ENCODE measurements around the gene TOR3A. TPM values are rescaled to one million over a fixed set of nuclear protein-coding genes. Genes with fewer than 3 reads are reported as not detected.

The TOR3A gene, protein sequence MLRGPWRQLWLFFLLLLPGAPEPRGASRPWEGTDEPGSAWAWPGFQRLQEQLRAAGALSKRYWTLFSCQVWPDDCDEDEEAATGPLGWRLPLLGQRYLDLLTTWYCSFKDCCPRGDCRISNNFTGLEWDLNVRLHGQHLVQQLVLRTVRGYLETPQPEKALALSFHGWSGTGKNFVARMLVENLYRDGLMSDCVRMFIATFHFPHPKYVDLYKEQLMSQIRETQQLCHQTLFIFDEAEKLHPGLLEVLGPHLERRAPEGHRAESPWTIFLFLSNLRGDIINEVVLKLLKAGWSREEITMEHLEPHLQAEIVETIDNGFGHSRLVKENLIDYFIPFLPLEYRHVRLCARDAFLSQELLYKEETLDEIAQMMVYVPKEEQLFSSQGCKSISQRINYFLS
- total RNA-seq (2016; rRNA removed; fragmentation: Illumina TruSeq; extraction: Trizol): 21.2 and 28.4 TPM in 2 replicates
- 7.9 and 11.8 TPM in 2 replicates for total RNA-seq (2016; cell fraction: cytosol; rRNA removed; fragmentation: Illumina TruSeq; extraction: Trizol; ENCODE audit: low read depth)
- 19.8 and 28.6 TPM in 2 replicates for total RNA-seq (2016; cell fraction: insoluble cytoplasmic fraction; rRNA removed; fragmentation: Illumina TruSeq; extraction: Trizol)
- 19.8 and 22.1 TPM in 2 replicates for total RNA-seq (2016; cell fraction: membrane; rRNA removed; fragmentation: Illumina TruSeq; extraction: Trizol)
- 31.0 and 31.1 TPM in 2 replicates for total RNA-seq (2016; cell fraction: nucleus; rRNA removed; fragmentation: Illumina TruSeq; extraction: Trizol)
- polyA plus RNA-seq (2011; rRNA removed): 14.7 and 19.0 TPM in 2 replicates
- 13.8 and 15.5 TPM in 2 replicates for polyA plus RNA-seq (2011; cell fraction: cytosol; rRNA removed)
- polyA plus RNA-seq (2011; cell fraction: nucleus; rRNA removed): 14.5 and 18.5 TPM in 2 replicates
- polyA plus RNA-seq (2012): 19.9 and 27.3 TPM in 2 replicates
- polyA plus RNA-seq (2016; cell fraction: cytosol; fragmentation: Illumina TruSeq; extraction: Trizol; ENCODE audit: low read depth): 9.2 and 13.1 TPM in 2 replicates
- 22.9 and 23.5 TPM in 2 replicates for polyA plus RNA-seq (2016; cell fraction: insoluble cytoplasmic fraction; fragmentation: Illumina TruSeq; extraction: Trizol; ENCODE audit: low read depth)
- 16.3 and 19.2 TPM in 2 replicates for polyA plus RNA-seq (2016; cell fraction: membrane; fragmentation: Illumina TruSeq; extraction: Trizol; ENCODE audit: low read depth)
- polyA plus RNA-seq (2016; cell fraction: nucleus; fragmentation: Illumina TruSeq; extraction: Trizol; ENCODE audit: insufficient read depth, low read depth): 57.8 and 63.2 TPM in 2 replicates
- polyA minus RNA-seq (2011; rRNA and poly(A)+ RNA removed; ENCODE audit: low replicate concordance): 37.3 and 96.0 TPM in 2 replicates
- 9.6 and 11.3 TPM in 2 replicates for polyA minus RNA-seq (2011; cell fraction: cytosol; rRNA and poly(A)+ RNA removed)
- polyA minus RNA-seq (2011; cell fraction: nucleus; rRNA and poly(A)+ RNA removed): 7.3 and 11.7 TPM in 2 replicates
- percentile 51 among the genes with signal in this experiment for Bru-seq, nascent RNA
- BruChase-seq, experiment 1, labeled RNA remaining after a 6-hour chase: percentile 69 among the genes with signal in this experiment
- BruChase-seq, experiment 2, labeled RNA remaining after a 2-hour chase: percentile 60 among the genes with signal in this experiment
- long read RNA-seq, experiment 1, transcript TOR3A-203 (6 exons, 2,724 nt): major isoform, 70 of 100 reads
- long read RNA-seq, experiment 1, partial matches to known transcripts: 11 of 100 reads
- long read RNA-seq, experiment 1, other reads (novel, unspliced or antisense): 19 of 100 reads
- long read RNA-seq, experiment 2, transcript TOR3A-203 (6 exons, 2,724 nt): major isoform, 69 of 98 reads
- long read RNA-seq, experiment 2, partial matches to known transcripts: 18 of 98 reads
- long read RNA-seq, experiment 2, other reads (novel, unspliced or antisense): 11 of 98 reads

GRCh38 chr1:179081687-179082332 is at the start of gene TOR3A:
Gene TOR3A, plus strand, starts transcription at chr1:179082070. Its CDS starts 59 bp downstream, at chr1:179082129.
- ATAC-seq (peak; percentile 91), FAIRE-seq (peak; percentile 52), DNase-seq (ENCODE audit: low spot score) (peak; percentile 81)
- Histone ChIP-seq H3K27ac (ENCODE audit: extremely low read length, insufficient read depth, low read length) (peak within 1 kb of the TSS; percentile 77), H3K27me3 (ENCODE audit: control insufficient read depth in 1 of 2, insufficient read depth in 2 of 2, low read length in 2 of 2) (no peaks in the 10 kb centered on the region), H3K4me1 (ENCODE audit: insufficient read depth, low read length) (peaks cover 39% of the 10 kb centered on the region), H2AFZ (ENCODE audit: low read length) (peak within 1 kb of the TSS; percentile 42), H3K36me3 (replicated peaks in 1 of 2; ENCODE audit: control insufficient read depth in 1 of 2, insufficient read depth in 2 of 2, low read length in 2 of 2) (peaks cover 1 to 8% of the 10 kb centered on the region in 2 experiments; a peak in 2 of 5 replicates), H3K9me3 (ENCODE audit: low read length) (no peaks in the 10 kb centered on the region), H4K20me1 (ENCODE audit: insufficient read depth, low read length) (no peaks in the 10 kb centered on the region), H3K4me3 (replicated peaks in 1 of 3; ENCODE audit: insufficient read depth in 1 of 3, low read depth in 2 of 3, low read length in 3 of 3) (peak within 1 kb of the TSS; percentile 58 to 86 (median 85)), H3K4me2 (ENCODE audit: low read depth, low read length) (peak within 1 kb of the TSS; percentile 96), H3K9ac (ENCODE audit: insufficient read depth, low read depth, low read length) (peak within 1 kb of the TSS; percentile 79), H3K79me2 (ENCODE audit: insufficient read depth, low read length) (peaks cover 16% of the 10 kb centered on the region)
- CTCF ChIA-PET (ENCODE audit: low intra/inter-chr PET ratio, low total read pairs): no interaction called here
- POLR2A ChIA-PET: interaction anchor here (0.8 to 3.2 kb wide), 5 partner anchors 10 to 212 kb away, joined by 3 to 20 read pairs (median 6); partner anchors contain the start of gene SOAT1
- no TSS peak for BruUV-seq (replicated peaks)
- WGBS (ENCODE audit: low lambda C conversion rate): 0% methylated on average over 4 of the region's 51 CpGs
- in situ Hi-C loops (cut with HindIII; ENCODE audit: extremely low pct_ligation_motif_present, low pct_unique_long_range_greater_than_20kb): loop anchor here (10.0 kb wide), 1 partner anchor 283 kb away; the partner anchor contains the start of gene AXDND1
- intact Hi-C loops (cut with micrococcal nuclease; ENCODE audit: unreplicated experiment): loop anchor here (1.0 to 2.0 kb wide), 2 partner anchors 23 to 113 kb away; no protein-coding TSS in a partner anchor
- 0 out of 2 replicates have a peak, but pooled peaks have one; percentile 16 for TF ChIP-seq NR2C2 (CRISPR knock-in tag; IDR thresholded peaks at IDR 0.05; ENCODE audit: borderline replicate concordance)
- TF ChIP-seq ZNF276 (CRISPR knock-in tag; IDR thresholded peaks at IDR 0.05; ENCODE audit: low read depth): peak; percentile 97
- no peak for TF ChIP-seq DDIT3 (CRISPR knock-in tag; IDR thresholded peaks at IDR 0.05)
- TF ChIP-seq, protein P1, sequence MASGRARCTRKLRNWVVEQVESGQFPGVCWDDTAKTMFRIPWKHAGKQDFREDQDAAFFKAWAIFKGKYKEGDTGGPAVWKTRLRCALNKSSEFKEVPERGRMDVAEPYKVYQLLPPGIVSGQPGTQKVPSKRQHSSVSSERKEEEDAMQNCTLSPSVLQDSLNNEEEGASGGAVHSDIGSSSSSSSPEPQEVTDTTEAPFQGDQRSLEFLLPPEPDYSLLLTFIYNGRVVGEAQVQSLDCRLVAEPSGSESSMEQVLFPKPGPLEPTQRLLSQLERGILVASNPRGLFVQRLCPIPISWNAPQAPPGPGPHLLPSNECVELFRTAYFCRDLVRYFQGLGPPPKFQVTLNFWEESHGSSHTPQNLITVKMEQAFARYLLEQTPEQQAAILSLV (CRISPR knock-in tag; IDR thresholded peaks at IDR 0.05; ENCODE audit: borderline replicate concordance): 0 out of 2 replicates have a peak, but pooled peaks have one; percentile 22
- peak; percentile 71; the same call in 1 of the 2 replicates for TF ChIP-seq KLF6 (CRISPR knock-in tag; IDR thresholded peaks at IDR 0.05)
- TF ChIP-seq ZNF782 (CRISPR knock-in tag; IDR thresholded peaks at IDR 0.05; ENCODE audit: borderline replicate concordance): no peak; the same call in none of the 2 replicates
- TF ChIP-seq, protein P2, sequence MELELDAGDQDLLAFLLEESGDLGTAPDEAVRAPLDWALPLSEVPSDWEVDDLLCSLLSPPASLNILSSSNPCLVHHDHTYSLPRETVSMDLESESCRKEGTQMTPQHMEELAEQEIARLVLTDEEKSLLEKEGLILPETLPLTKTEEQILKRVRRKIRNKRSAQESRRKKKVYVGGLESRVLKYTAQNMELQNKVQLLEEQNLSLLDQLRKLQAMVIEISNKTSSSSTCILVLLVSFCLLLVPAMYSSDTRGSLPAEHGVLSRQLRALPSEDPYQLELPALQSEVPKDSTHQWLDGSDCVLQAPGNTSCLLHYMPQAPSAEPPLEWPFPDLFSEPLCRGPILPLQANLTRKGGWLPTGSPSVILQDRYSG (CRISPR knock-in tag; IDR thresholded peaks at IDR 0.05): no peak

Data from HepG2 (cell line).